ENCODE data around the gene EFCAB14. TPM values are rescaled to one million over a fixed set of nuclear protein-coding genes. Genes with fewer than 3 reads are reported as not detected.
A peak's percentile ranks its signal among the peaks of the same experiment; 100 is the strongest.
"Not testable (repeated sequence)": the region's sequence is repeated elsewhere in the genome, so short reads cannot be mapped to it uniquely, and the experiment has no call there.

Gene EFCAB14
- total RNA-seq, 1 donor from 2014 or later: 41.5 TPM

GRCh38 chr1:46757956-46758528 lies 39.1 kb upstream of the EFCAB14 start:
- TF ChIP-seq, protein P1, sequence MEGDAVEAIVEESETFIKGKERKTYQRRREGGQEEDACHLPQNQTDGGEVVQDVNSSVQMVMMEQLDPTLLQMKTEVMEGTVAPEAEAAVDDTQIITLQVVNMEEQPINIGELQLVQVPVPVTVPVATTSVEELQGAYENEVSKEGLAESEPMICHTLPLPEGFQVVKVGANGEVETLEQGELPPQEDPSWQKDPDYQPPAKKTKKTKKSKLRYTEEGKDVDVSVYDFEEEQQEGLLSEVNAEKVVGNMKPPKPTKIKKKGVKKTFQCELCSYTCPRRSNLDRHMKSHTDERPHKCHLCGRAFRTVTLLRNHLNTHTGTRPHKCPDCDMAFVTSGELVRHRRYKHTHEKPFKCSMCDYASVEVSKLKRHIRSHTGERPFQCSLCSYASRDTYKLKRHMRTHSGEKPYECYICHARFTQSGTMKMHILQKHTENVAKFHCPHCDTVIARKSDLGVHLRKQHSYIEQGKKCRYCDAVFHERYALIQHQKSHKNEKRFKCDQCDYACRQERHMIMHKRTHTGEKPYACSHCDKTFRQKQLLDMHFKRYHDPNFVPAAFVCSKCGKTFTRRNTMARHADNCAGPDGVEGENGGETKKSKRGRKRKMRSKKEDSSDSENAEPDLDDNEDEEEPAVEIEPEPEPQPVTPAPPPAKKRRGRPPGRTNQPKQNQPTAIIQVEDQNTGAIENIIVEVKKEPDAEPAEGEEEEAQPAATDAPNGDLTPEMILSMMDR (conservative IDR thresholded peaks at IDR 0.05; ENCODE audit: low read depth, low read length): no peak
- no peak for DNase-seq (ENCODE audit: low read depth)
- H3K4me3 ChIP-seq (ENCODE audit: low read depth, low read length): no peak overlapping the region

GRCh38 chr1:46757247-46757955 lies 38.5 kb upstream of the EFCAB14 start:
- DNase-seq (ENCODE audit: low read depth): peak; percentile 41
- H3K4me3 ChIP-seq (ENCODE audit: low read depth, low read length): no peak overlapping the region
- TF ChIP-seq, protein P1 (conservative IDR thresholded peaks at IDR 0.05; ENCODE audit: low read depth, low read length): no peak

DNA sequence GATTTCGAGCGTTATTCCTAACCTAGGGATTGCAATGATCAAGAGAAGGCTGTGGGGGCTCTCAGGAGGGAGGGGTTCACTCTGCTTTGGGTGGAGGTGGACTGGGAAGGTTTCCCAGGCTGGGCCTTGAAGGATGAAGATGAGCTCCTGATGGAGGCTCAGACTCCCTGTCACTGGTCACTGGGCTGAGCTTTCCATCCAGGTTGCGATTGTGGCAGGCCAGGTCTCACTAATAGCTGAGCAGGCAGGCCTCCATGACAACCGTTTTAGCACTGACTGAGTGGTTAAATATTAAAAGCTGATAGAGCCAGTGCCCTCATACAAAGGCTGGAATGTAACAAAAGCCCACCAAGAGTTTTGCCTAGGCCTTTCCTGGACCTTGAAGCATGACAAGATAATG lies 36.2 kb upstream of the EFCAB14 start:
- TF ChIP-seq, protein P1 (conservative IDR thresholded peaks at IDR 0.05; ENCODE audit: low read depth, low read length): no peak
- DNase-seq (ENCODE audit: low read depth): no peak
- H3K4me3 ChIP-seq (ENCODE audit: low read depth, low read length): no peak overlapping the region

- H3K4me3 ChIP-seq (ENCODE audit: low read depth, low read length); DNase-seq (ENCODE audit: low read depth): not testable (repeated sequence)
These were observed 35.8 kb upstream of the EFCAB14 start for GRCh38 chr1:46754707-46755106.

- TF ChIP-seq, protein P1 (conservative IDR thresholded peaks at IDR 0.05; ENCODE audit: low read depth, low read length): no peak
- no peak overlapping the region for H3K4me3 ChIP-seq (ENCODE audit: low read depth, low read length)
These were observed 35.1 kb upstream of the EFCAB14 start for GRCh38 chr1:46753985-46754384.

GRCh38 chr1:46749921-46750404 lies 31.0 kb upstream of the EFCAB14 start:
- TF ChIP-seq, protein P1 (conservative IDR thresholded peaks at IDR 0.05; ENCODE audit: low read depth, low read length): no peak
- no peak overlapping the region for H3K4me3 ChIP-seq (ENCODE audit: low read depth, low read length)
- no peak for DNase-seq (ENCODE audit: low read depth)

More at GRCh38 chr1:46753985-46754384, 35.1 kb upstream of the EFCAB14 start:
- DNase-seq (ENCODE audit: low read depth): no peak

GRCh38 chr1:46749404-46749803 lies 30.5 kb upstream of the EFCAB14 start:
- DNase-seq (ENCODE audit: low read depth): no peak

More at GRCh38 chr1:46749404-46749803, 30.5 kb upstream of the EFCAB14 start:
- H3K4me3 ChIP-seq (ENCODE audit: low read depth, low read length): no peak overlapping the region
- TF ChIP-seq, protein P1 (conservative IDR thresholded peaks at IDR 0.05; ENCODE audit: low read depth, low read length): no peak
